ENCODE data around the gene PRSS21.

DNA sequence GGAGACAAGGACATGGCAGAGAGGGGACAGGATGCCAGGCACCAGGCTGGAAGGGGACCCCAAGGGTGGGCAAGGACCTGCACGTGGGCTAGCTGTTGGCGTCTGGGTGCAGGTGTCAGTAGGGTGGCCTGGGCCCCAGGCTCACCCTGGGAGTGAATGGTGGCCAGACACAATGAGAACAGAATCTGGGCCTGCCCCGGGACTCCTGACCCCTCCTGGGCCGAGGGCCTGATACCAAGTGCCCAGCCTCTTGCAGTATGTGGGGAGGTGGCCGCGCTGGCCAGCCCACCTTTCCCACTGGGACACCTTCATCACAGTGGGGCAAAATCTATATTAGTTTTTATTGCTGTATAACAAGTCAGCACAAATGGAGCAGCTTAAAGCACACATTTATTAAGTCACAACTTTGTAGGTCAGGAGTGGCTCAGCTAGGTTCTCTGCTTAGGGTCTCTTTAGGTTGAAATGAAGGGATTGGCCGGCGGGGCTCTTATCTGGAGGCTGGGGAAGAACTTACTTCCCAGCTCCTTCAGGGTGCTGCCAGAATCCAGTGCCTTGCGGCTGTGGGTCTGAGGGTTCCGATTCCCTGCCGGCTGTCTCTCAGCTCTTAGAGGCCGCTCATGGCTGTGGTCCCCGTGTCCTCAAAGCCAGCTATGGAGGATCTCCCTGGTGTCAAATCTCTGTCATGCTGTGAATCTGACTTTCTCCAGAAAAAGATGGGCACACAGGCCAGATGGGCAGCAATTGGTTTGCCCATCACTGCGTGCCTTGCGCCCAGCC, 33.3 kb upstream of the PRSS21 start:
- TF ChIP-seq, protein P1, sequence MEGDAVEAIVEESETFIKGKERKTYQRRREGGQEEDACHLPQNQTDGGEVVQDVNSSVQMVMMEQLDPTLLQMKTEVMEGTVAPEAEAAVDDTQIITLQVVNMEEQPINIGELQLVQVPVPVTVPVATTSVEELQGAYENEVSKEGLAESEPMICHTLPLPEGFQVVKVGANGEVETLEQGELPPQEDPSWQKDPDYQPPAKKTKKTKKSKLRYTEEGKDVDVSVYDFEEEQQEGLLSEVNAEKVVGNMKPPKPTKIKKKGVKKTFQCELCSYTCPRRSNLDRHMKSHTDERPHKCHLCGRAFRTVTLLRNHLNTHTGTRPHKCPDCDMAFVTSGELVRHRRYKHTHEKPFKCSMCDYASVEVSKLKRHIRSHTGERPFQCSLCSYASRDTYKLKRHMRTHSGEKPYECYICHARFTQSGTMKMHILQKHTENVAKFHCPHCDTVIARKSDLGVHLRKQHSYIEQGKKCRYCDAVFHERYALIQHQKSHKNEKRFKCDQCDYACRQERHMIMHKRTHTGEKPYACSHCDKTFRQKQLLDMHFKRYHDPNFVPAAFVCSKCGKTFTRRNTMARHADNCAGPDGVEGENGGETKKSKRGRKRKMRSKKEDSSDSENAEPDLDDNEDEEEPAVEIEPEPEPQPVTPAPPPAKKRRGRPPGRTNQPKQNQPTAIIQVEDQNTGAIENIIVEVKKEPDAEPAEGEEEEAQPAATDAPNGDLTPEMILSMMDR (IDR thresholded peaks at IDR 0.05 in 2 of 3, conservative IDR thresholded peaks at IDR 0.05 in 1 of 3; ENCODE audit: control insufficient read depth in 2 of 3, extremely low read depth in 1 of 3, insufficient read depth in 1 of 3, low read depth in 3 of 3, low read length in 3 of 3), result no peak
- TF ChIP-seq EZH2 (IDR thresholded peaks at IDR 0.05; ENCODE audit: borderline replicate concordance, control insufficient read depth, low read depth, low read length) (no peak), POLR2A (IDR thresholded peaks at IDR 0.05; ENCODE audit: low read depth, low read length) (no peak), CHD4 (IDR thresholded peaks at IDR 0.05) (no peak), POLR2AphosphoS5 (IDR thresholded peaks at IDR 0.05; ENCODE audit: low read length) (no peak), REST (IDR thresholded peaks at IDR 0.05; ENCODE audit: low read depth, low read length) (no peak), RUNX3 (IDR thresholded peaks at IDR 0.05; ENCODE audit: low read length) (no peak), JUND (IDR thresholded peaks at IDR 0.05; ENCODE audit: low read depth, low read length) (no peak)

Measured in GM12878 (cell line).